GM12872 (cell line): ENCODE measurements around the gene CEP112.

ENCODE experiments used
- CTCF ChIP-seq: IDR thresholded peaks from 3 replicates; pipeline ENCODE4 v1.5.1; 2011; ENCODE audit warnings: low read depth, mild to moderate bottlenecking, low read length, moderate library complexity; ENCODE audit not compliant: insufficient read depth

Gene CEP112

GRCh38 chr17:66178642-66179041, 13.3 kb downstream of the CEP112 start:
- no peak for TF ChIP-seq CTCF

- TF ChIP-seq CTCF: no peak
These were observed 14.9 kb downstream of the CEP112 start for GRCh38 chr17:66177048-66177447.

- no peak for TF ChIP-seq CTCF
These were observed 16.0 kb downstream of the CEP112 start for GRCh38 chr17:66175892-66176291.

- TF ChIP-seq CTCF: no peak
These were observed 19.2 kb downstream of the CEP112 start for GRCh38 chr17:66172691-66173223.

GRCh38 chr17:66172144-66172543, 19.8 kb downstream of the CEP112 start:
- no peak for TF ChIP-seq CTCF

- no peak for TF ChIP-seq CTCF
These were observed 20.2 kb downstream of the CEP112 start for GRCh38 chr17:66171692-66172091.

- no peak for TF ChIP-seq CTCF
These were observed 20.8 kb downstream of the CEP112 start for GRCh38 chr17:66171172-66171571.
